ENCODE data around the gene HSPA4. TPM values are rescaled to one million over a fixed set of nuclear protein-coding genes. Genes with fewer than 3 reads are reported as not detected.

Gene HSPA4
- total and polyA plus RNA-seq, 2 donors (not counting 1 experiment from before 2014, with no cell fraction given): 18.1 to 95.0 TPM

GRCh38 chr5:133034064-133034463 is 17.7 kb upstream of the HSPA4 start:
- Histone ChIP-seq H3K9me3 (ENCODE audit: control extremely low read depth in 1 of 3, control insufficient read depth in 2 of 3, insufficient read depth in 1 of 3, low read length in 2 of 3) (peaks cover 0 to 5% (median 0%) of the 10 kb centered on the region in 3 donors), H2AFZ (ENCODE audit: insufficient read depth, low read depth, low read length, poor library complexity, severe bottlenecking) (peak overlapping the region; percentile 41), H4K20me1 (ENCODE audit: control insufficient read depth, insufficient read depth, low read length, poor library complexity, severe bottlenecking) (no peaks in the 10 kb centered on the region), H3K27ac (ENCODE audit: low read length in 2 of 2) (peak overlapping the region; percentile 57 to 94), H3K9ac (ENCODE audit: low read length) (peak overlapping the region; percentile 23), H3K79me2 (ENCODE audit: control insufficient read depth, insufficient read depth, low read length) (no peaks in the 10 kb centered on the region), H3K4me3 (ENCODE audit: control extremely low read depth in 1 of 5, extremely low read depth in 1 of 5, insufficient read depth in 1 of 5, low read depth in 2 of 5, low read length in 4 of 5) (peak overlapping the region in 1 of 5 experiments; percentile 18), H3K4me1 (ENCODE audit: control insufficient read depth in 2 of 2, insufficient read depth in 2 of 2, low read length in 2 of 2) (peaks cover 57 to 69% of the 10 kb centered on the region in 2 donors), H3K27me3 (replicated peaks in 1 of 4; ENCODE audit: control extremely low read depth in 1 of 4, control insufficient read depth in 3 of 4, insufficient read depth in 4 of 4, low read length in 3 of 4) (no peaks in the 10 kb centered on the region), H3K36me3 (replicated peaks in 1 of 2; ENCODE audit: control extremely low read depth in 1 of 2, control insufficient read depth in 1 of 2, extremely low read depth in 1 of 2, insufficient read depth in 2 of 2, low read length in 1 of 2) (no peaks in the 10 kb centered on the region), H3K4me2 (replicated peaks; ENCODE audit: low read depth, low read length, poor library complexity, severe bottlenecking) (peak overlapping the region; percentile 56)
- Mint-ChIP-seq H3K4me1 (peaks cover 52% of the 10 kb centered on the region), H3K4me3 (peak overlapping the region; percentile 61), H3K27me3 (no peaks in the 10 kb centered on the region), H3K27ac (peak overlapping the region; percentile 97), H3K9me3 (ENCODE audit: insufficient read depth) (no peaks in the 10 kb centered on the region)
- ATAC-seq (ENCODE audit: low read depth) (no peak), DNase-seq (no peak)
- ChIA-PET CTCF (interaction anchor here (0.8 to 2.2 kb wide), 4 partner anchors 9 to 17 kb away, joined by 3 to 13 read pairs (median 3); partner anchors contain the start of gene HSPA4), POLR2A (interaction anchor here (1.1 to 6.0 kb wide), 3 partner anchors 10 to 70 kb away, joined by 4 to 83 read pairs (median 16); partner anchors contain the start of genes AFF4 and HSPA4)
- WGBS (ENCODE audit: insufficient coverage): no CpG with 5 or more reads among the region's 11 CpGs
- intact Hi-C loops (cut with micrococcal nuclease): loop anchor here (5.0 kb wide), 1 partner anchor 903 kb away; no protein-coding TSS in a partner anchor
- TF ChIP-seq CTCF (IDR thresholded peaks at IDR 0.05) (no peak), EZH2 (IDR thresholded peaks at IDR 0.05; ENCODE audit: borderline replicate concordance, insufficient read depth, low read depth, low read length, poor library complexity, severe bottlenecking) (no peak)

- Mint-ChIP-seq H3K4me1 (peaks cover 43% of the 10 kb centered on the region), H3K4me3 (peak overlapping the region; percentile 73)
These were observed 16.6 kb upstream of the HSPA4 start for GRCh38 chr5:133035224-133035623.

More at GRCh38 chr5:133035224-133035623, 16.6 kb upstream of the HSPA4 start:
- DNase-seq: peak; percentile 37
- ChIA-PET CTCF (interaction anchor here (0.7 to 0.8 kb wide), 2 partner anchors 10 to 37 kb away, joined by 3 to 4 read pairs; no protein-coding TSS in a partner anchor), POLR2A (interaction anchor here (0.9 to 6.0 kb wide), 2 partner anchors 11 to 15 kb away, joined by 5 to 83 read pairs; partner anchors contain the start of gene HSPA4)
- H3K9ac ChIP-seq (ENCODE audit: low read length): peak overlapping the region; percentile 1
- no peaks in the 10 kb centered on the region for H3K27me3 Mint-ChIP-seq
- no peak for TF ChIP-seq EZH2 (IDR thresholded peaks at IDR 0.05; ENCODE audit: borderline replicate concordance, insufficient read depth, low read depth, low read length, poor library complexity, severe bottlenecking)
- TF ChIP-seq CTCF (IDR thresholded peaks at IDR 0.05): no peak
- peak overlapping the region; percentile 56 for H3K4me2 ChIP-seq (replicated peaks; ENCODE audit: low read depth, low read length, poor library complexity, severe bottlenecking)
- peaks cover 48 to 60% of the 10 kb centered on the region in 2 donors for H3K4me1 ChIP-seq (ENCODE audit: control insufficient read depth in 2 of 2, insufficient read depth in 2 of 2, low read length in 2 of 2)
- no peaks in the 10 kb centered on the region for H3K27me3 ChIP-seq (replicated peaks in 1 of 4; ENCODE audit: control extremely low read depth in 1 of 4, control insufficient read depth in 3 of 4, insufficient read depth in 4 of 4, low read length in 3 of 4)
- no peaks in the 10 kb centered on the region for H4K20me1 ChIP-seq (ENCODE audit: control insufficient read depth, insufficient read depth, low read length, poor library complexity, severe bottlenecking)
- H3K27ac ChIP-seq (ENCODE audit: low read length in 2 of 2): peak overlapping the region; percentile 4 to 94
- ATAC-seq (ENCODE audit: low read depth): no peak
- 14% methylated on average over 1 of the region's 2 CpGs for WGBS (ENCODE audit: insufficient coverage)
- no peaks in the 10 kb centered on the region for H3K79me2 ChIP-seq (ENCODE audit: control insufficient read depth, insufficient read depth, low read length)
- H3K4me3 ChIP-seq (ENCODE audit: control extremely low read depth in 1 of 5, extremely low read depth in 1 of 5, insufficient read depth in 1 of 5, low read depth in 2 of 5, low read length in 4 of 5): peak overlapping the region in 1 of 5 experiments; percentile 1
- intact Hi-C loops (cut with micrococcal nuclease): no loop called here
- peak overlapping the region; percentile 97 for H3K27ac Mint-ChIP-seq
- H2AFZ ChIP-seq (ENCODE audit: insufficient read depth, low read depth, low read length, poor library complexity, severe bottlenecking): no peak overlapping the region
- no peaks in the 10 kb centered on the region for H3K36me3 ChIP-seq (replicated peaks in 1 of 2; ENCODE audit: control extremely low read depth in 1 of 2, control insufficient read depth in 1 of 2, extremely low read depth in 1 of 2, insufficient read depth in 2 of 2, low read length in 1 of 2)
- H3K9me3 ChIP-seq (ENCODE audit: control extremely low read depth in 1 of 3, control insufficient read depth in 2 of 3, insufficient read depth in 1 of 3, low read length in 2 of 3): peaks cover 0 to 5% (median 0%) of the 10 kb centered on the region in 3 donors
- H3K9me3 Mint-ChIP-seq (ENCODE audit: insufficient read depth): no peaks in the 10 kb centered on the region

Data from B cell (primary cell).